Ascending aorta (tissue), 2 donors: ENCODE data around the gene SRL. TPM values are rescaled to one million over a fixed set of nuclear protein-coding genes. Genes with fewer than 3 reads are reported as not detected.

Experiments used
- DNase-seq, 2 donors: peaks; one replicate each; pipeline ENCODE4 v3.0.0-alpha.2; 2019; ENCODE audit warnings: low spot score in 2 of 2
- H3K27ac ChIP-seq, 2 donors: fragments of 200-600 bp; sonication (generic); one replicate each; pipeline ENCODE4 v1.5.1; 2016 to 2017; ENCODE audit warnings: mild to moderate bottlenecking in 1 of 2
- H3K27me3 ChIP-seq: fragments of 200-600 bp; sonication (generic); one replicate; pipeline ENCODE4 v1.5.1; 2017
- H3K36me3 ChIP-seq, 2 donors: fragments of 200-600 bp; sonication (generic); one replicate each; pipeline ENCODE4 v1.5.1; 2016
- H3K4me1 ChIP-seq, 2 donors: fragments of 200-600 bp; sonication (generic); one replicate each; pipeline ENCODE4 v1.5.1; 2016 to 2017; ENCODE audit warnings: mild to moderate bottlenecking in 1 of 2
- H3K4me3 ChIP-seq, 2 donors: fragments of 200-600 bp; sonication (generic); one replicate each; pipeline ENCODE4 v1.5.1; 2016 to 2017; ENCODE audit warnings: mild to moderate bottlenecking in 1 of 2
- H3K9me3 ChIP-seq, 2 donors: fragments of 200-600 bp; sonication (generic); one replicate each; pipeline ENCODE4 v1.5.1; 2016
- intact Hi-C: fragments of 100-400 bp; cut with DNase I; formaldehyde crosslinking; loops from one replicate; pipeline ENCODE4 v1.15.1; 2023
- total RNA-seq: library from RNA; depleted of rRNA; stranded (reverse); fragments of >200 nt; gene quantifications from one replicate; pipeline ENCODE4 v1.1.0, GENCODE V29; 2016
- TF ChIP-seq, protein P1 (sequence below), 3 experiments: fragments of 200-600 bp in 2 of 3; fragments of 450-650 bp in 1 of 3; sonication (generic) in 2 of 3; IDR thresholded peaks; one replicate each; pipeline ENCODE4 v1.5.1; 2016 to 2019; ENCODE audit warnings: antibody characterized with exemption in 3 of 3, mild to moderate bottlenecking in 1 of 3, moderate library complexity in 1 of 3

SRL gene
- total RNA-seq, 1 donor from 2014 or later, result 15.6 TPM

GRCh38 chr16:4194661-4195060 is 47.2 kb downstream of the SRL start:
- no peak overlapping the region for H3K4me3 ChIP-seq
- no peaks in the 10 kb centered on the region for H3K9me3 ChIP-seq
- intact Hi-C loops, result no loop called here
- no peak overlapping the region for H3K27ac ChIP-seq
- no peak for DNase-seq
- H3K36me3 ChIP-seq, result no peaks in the 10 kb centered on the region
- no peaks in the 10 kb centered on the region for H3K4me1 ChIP-seq
- TF ChIP-seq, protein P1, sequence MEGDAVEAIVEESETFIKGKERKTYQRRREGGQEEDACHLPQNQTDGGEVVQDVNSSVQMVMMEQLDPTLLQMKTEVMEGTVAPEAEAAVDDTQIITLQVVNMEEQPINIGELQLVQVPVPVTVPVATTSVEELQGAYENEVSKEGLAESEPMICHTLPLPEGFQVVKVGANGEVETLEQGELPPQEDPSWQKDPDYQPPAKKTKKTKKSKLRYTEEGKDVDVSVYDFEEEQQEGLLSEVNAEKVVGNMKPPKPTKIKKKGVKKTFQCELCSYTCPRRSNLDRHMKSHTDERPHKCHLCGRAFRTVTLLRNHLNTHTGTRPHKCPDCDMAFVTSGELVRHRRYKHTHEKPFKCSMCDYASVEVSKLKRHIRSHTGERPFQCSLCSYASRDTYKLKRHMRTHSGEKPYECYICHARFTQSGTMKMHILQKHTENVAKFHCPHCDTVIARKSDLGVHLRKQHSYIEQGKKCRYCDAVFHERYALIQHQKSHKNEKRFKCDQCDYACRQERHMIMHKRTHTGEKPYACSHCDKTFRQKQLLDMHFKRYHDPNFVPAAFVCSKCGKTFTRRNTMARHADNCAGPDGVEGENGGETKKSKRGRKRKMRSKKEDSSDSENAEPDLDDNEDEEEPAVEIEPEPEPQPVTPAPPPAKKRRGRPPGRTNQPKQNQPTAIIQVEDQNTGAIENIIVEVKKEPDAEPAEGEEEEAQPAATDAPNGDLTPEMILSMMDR (IDR thresholded peaks at IDR 0.05), result no peak
- no peaks in the 10 kb centered on the region for H3K27me3 ChIP-seq

GRCh38 chr16:4193920-4194319 is 48.0 kb downstream of the SRL start:
- no peak for DNase-seq
- Histone ChIP-seq H3K4me1 (no peaks in the 10 kb centered on the region), H3K27me3 (no peaks in the 10 kb centered on the region), H3K9me3 (no peaks in the 10 kb centered on the region), H3K27ac (no peak overlapping the region), H3K4me3 (no peak overlapping the region), H3K36me3 (no peaks in the 10 kb centered on the region)
- TF ChIP-seq, protein P1 (IDR thresholded peaks at IDR 0.05), result no peak
- intact Hi-C loops, result no loop called here

DNA sequence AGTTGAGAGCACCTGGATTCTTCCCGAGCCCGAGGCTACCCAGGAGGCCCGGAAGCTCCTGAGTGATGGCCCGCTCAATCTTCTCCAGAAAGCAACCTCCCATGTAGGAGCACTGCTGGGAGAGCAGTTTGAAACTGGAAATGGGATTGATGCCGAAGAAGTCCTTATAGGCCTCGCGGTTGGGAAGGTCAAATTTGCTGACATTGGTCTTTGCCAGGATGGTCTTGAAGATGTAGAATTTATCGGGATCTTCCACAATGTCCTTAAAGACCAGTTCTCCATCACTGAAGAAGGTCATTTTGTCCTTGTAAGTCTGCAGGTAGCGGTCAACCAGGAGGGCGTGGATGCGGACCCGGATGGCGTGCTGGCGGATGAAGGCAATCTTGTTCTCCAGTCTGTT is 49.7 kb downstream of the SRL start:
- intact Hi-C loops, result no loop called here
- TF ChIP-seq, protein P1 (IDR thresholded peaks at IDR 0.05), result no peak

GRCh38 chr16:4190712-4191333 is 51.1 kb downstream of the SRL start:
- no peak for DNase-seq
- Histone ChIP-seq H3K36me3 (no peaks in the 10 kb centered on the region), H3K27ac (no peak overlapping the region), H3K4me3 (no peak overlapping the region), H3K4me1 (no peaks in the 10 kb centered on the region), H3K27me3 (no peaks in the 10 kb centered on the region), H3K9me3 (no peaks in the 10 kb centered on the region)
- intact Hi-C loops, result no loop called here
- TF ChIP-seq, protein P1 (IDR thresholded peaks at IDR 0.05), result no peak

More for the DNA sequence above, 49.7 kb downstream of the SRL start:
- Histone ChIP-seq H3K27me3 (no peaks in the 10 kb centered on the region), H3K36me3 (no peaks in the 10 kb centered on the region), H3K27ac (no peak overlapping the region), H3K4me3 (no peak overlapping the region), H3K9me3 (no peaks in the 10 kb centered on the region), H3K4me1 (no peaks in the 10 kb centered on the region)
- no peak for DNase-seq

GRCh38 chr16:4190086-4190485 is 51.8 kb downstream of the SRL start:
- H3K4me1 ChIP-seq, result no peaks in the 10 kb centered on the region
- H3K9me3 ChIP-seq, result no peaks in the 10 kb centered on the region
- TF ChIP-seq, protein P1 (IDR thresholded peaks at IDR 0.05), result no peak
- H3K27ac ChIP-seq, result no peak overlapping the region
- no peaks in the 10 kb centered on the region for H3K36me3 ChIP-seq
- H3K27me3 ChIP-seq, result no peaks in the 10 kb centered on the region
- no peak overlapping the region for H3K4me3 ChIP-seq
- no peak for DNase-seq
- intact Hi-C loops, result no loop called here
